Right lobe of liver (tissue), 6 donors: ENCODE data around the gene CEP164. TPM values are rescaled to one million over a fixed set of nuclear protein-coding genes. Genes with fewer than 3 reads are reported as not detected.

Experiments used
- ATAC-seq, 4 donors: fragments of 200-7000 bp; cut with Tn5 transposase; one replicate each; pipeline ENCODE4 v1.9.1; 2020; ENCODE audit warnings: mild to moderate bottlenecking in 4 of 4, moderate library complexity in 4 of 4
- DNase-seq, 3 donors: peaks; one replicate each; pipeline ENCODE4 v3.0.0-alpha.2; 2020
- H3K27ac ChIP-seq, 3 donors: fragments of 200-600 bp; one replicate each; pipeline ENCODE4 v1.8.0; 2022
- H3K27me3 ChIP-seq, 2 donors: fragments of 200-600 bp; one replicate each; pipeline ENCODE4 v1.8.0; 2022
- H3K36me3 ChIP-seq, 4 donors: fragments of 200-600 bp; sonication (generic) in 1 of 4; one replicate each; pipeline versions ENCODE4 v1.5.1 to v1.8.0; 2017 to 2022; ENCODE audit warnings: control low read depth in 1 of 4
- H3K4me1 ChIP-seq, 4 donors: fragments of 200-600 bp; sonication (generic) in 1 of 4; one replicate each; pipeline versions ENCODE4 v1.5.1 to v1.8.0; 2017 to 2022; ENCODE audit warnings: control low read depth in 1 of 4
- H3K4me3 ChIP-seq, 3 donors: fragments of 200-600 bp; one replicate each; pipeline ENCODE4 v1.8.0; 2022
- H3K9me3 ChIP-seq, 4 donors: fragments of 200-600 bp; sonication (generic) in 1 of 4; one replicate each; pipeline versions ENCODE4 v1.5.1 to v1.8.0; 2017 to 2022; ENCODE audit warnings: control low read depth in 1 of 4
- POLR2A ChIP-seq: fragments of 450-650 bp; IDR thresholded peaks from one replicate; pipeline ENCODE4 v1.6.1; 2017; ENCODE audit warnings: antibody characterized with exemption, mild to moderate bottlenecking
- WGBS: methylation state at CpG from one replicate; pipeline ENCODE4 v1.1.6; 2018; ENCODE audit warnings: low coverage, low lambda C conversion rate; ENCODE audit not compliant: insufficient coverage; ENCODE audit errors: missing lambda C conversion rate; 5-methylcytosine and 5-hydroxymethylcytosine counted together
- intact Hi-C, 2 donors: fragments of 100-400 bp; cut with DNase I; formaldehyde crosslinking; loops; one replicate each; pipeline versions ENCODE4 v1.11.2 to v1.14.1; 2022
- total RNA-seq, 6 experiments: library from RNA; depleted of rRNA in 2 of 6; stranded (reverse); fragments of >200 nt in 2 of 6; fragmentation: NEBNext Ultra II Directional in 3 of 6; extraction: Animal tissue kit (Norgen Biotek cat#: 25700) in 3 of 6; gene quantifications; one replicate each; pipeline versions ENCODE4 v1.1.0 to v1.2.4, GENCODE V29; 2016 to 2023
- TF ChIP-seq, protein P1 (sequence below), 4 donors: fragments of 200-600 bp in 3 of 4; fragments of 450-650 bp in 1 of 4; IDR thresholded peaks; one replicate each; pipeline versions ENCODE4 v1.5.1 to v1.8.0; 2016 to 2022; ENCODE audit warnings: antibody characterized with exemption in 4 of 4, mild to moderate bottlenecking in 2 of 4
- donor health status: DM: no; HTN: yes; CAD: no.
- donor health status: DM: no; HTN: no; CAD: no.
- donor health status: DM: no; HTN: no; CAD: no.
- donor health status: DM: no; HTN: yes; CAD: no.
- donor health status: DM: no; HTN: yes; CAD: no.

Gene CEP164
- total RNA-seq, 6 experiments from 2014 or later: 7.2 to 11.2 (median 8.6) TPM

DNA sequence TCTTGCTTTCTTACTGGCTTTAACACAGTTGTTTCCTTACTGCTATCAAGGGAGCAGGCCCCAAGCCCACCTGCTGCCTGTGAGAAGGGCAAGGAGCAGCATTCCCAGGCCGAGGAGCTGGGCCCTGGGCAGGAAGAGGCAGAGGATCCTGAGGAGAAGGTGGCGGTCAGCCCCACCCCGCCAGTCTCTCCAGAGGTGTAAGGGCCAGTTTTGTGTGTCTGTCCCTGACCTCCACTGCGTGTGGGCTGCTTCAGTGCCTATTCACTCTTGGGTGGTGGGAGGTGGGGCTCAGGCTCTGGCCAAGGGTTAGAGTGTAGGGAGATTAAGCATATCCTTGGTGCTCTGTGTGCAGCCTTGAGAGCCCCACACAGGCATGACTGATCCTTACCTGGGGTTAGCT lies 55.1 kb downstream of the CEP164 start:
- TF ChIP-seq, protein P1, sequence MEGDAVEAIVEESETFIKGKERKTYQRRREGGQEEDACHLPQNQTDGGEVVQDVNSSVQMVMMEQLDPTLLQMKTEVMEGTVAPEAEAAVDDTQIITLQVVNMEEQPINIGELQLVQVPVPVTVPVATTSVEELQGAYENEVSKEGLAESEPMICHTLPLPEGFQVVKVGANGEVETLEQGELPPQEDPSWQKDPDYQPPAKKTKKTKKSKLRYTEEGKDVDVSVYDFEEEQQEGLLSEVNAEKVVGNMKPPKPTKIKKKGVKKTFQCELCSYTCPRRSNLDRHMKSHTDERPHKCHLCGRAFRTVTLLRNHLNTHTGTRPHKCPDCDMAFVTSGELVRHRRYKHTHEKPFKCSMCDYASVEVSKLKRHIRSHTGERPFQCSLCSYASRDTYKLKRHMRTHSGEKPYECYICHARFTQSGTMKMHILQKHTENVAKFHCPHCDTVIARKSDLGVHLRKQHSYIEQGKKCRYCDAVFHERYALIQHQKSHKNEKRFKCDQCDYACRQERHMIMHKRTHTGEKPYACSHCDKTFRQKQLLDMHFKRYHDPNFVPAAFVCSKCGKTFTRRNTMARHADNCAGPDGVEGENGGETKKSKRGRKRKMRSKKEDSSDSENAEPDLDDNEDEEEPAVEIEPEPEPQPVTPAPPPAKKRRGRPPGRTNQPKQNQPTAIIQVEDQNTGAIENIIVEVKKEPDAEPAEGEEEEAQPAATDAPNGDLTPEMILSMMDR (IDR thresholded peaks at IDR 0.05): no peak
- TF ChIP-seq POLR2A: no peak
- Histone ChIP-seq H3K27me3 (no peaks in the 10 kb centered on the region), H3K36me3 (peaks cover 0 to 31% (median 0%) of the 10 kb centered on the region in 4 donors), H3K9me3 (no peaks in the 10 kb centered on the region), H3K27ac (no peak overlapping the region), H3K4me3 (no peak overlapping the region), H3K4me1 (no peaks in the 10 kb centered on the region)
- no CpG with 5 or more reads among the region's 4 CpGs for WGBS
- intact Hi-C loops: no loop called here
- no peak for DNase-seq
- no peak for ATAC-seq

- DNase-seq (no peak), ATAC-seq (no peak)
- peaks cover 0 to 31% (median 0%) of the 10 kb centered on the region in 4 donors for H3K36me3 ChIP-seq
- no peaks in the 10 kb centered on the region for H3K9me3 ChIP-seq
- 100% methylated on average over 1 of the region's 1 CpG for WGBS
- intact Hi-C loops: no loop called here
- H3K4me1 ChIP-seq: no peaks in the 10 kb centered on the region
- no peak overlapping the region for H3K4me3 ChIP-seq
- H3K27ac ChIP-seq: no peak overlapping the region
- TF ChIP-seq, protein P1 (IDR thresholded peaks at IDR 0.05): no peak
- no peak for TF ChIP-seq POLR2A
- H3K27me3 ChIP-seq: no peaks in the 10 kb centered on the region
These were observed 56.4 kb downstream of the CEP164 start for GRCh38 chr11:117384045-117384444.

- ATAC-seq (no peak), DNase-seq (no peak)
- no peaks in the 10 kb centered on the region for H3K27me3 ChIP-seq
- H3K4me3 ChIP-seq: no peak overlapping the region
- TF ChIP-seq POLR2A: no peak
- TF ChIP-seq, protein P1 (IDR thresholded peaks at IDR 0.05): no peak
- H3K36me3 ChIP-seq: peaks cover 0 to 26% (median 0%) of the 10 kb centered on the region in 4 donors
- 94% methylated on average over 3 of the region's 3 CpGs for WGBS
- H3K9me3 ChIP-seq: no peaks in the 10 kb centered on the region
- H3K27ac ChIP-seq: no peak overlapping the region
- intact Hi-C loops: no loop called here
- H3K4me1 ChIP-seq: no peaks in the 10 kb centered on the region
These were observed 57.8 kb downstream of the CEP164 start for GRCh38 chr11:117385471-117385870.

- DNase-seq (no peak), ATAC-seq (no peak)
- no peak overlapping the region for H3K27ac ChIP-seq
- H3K9me3 ChIP-seq: no peaks in the 10 kb centered on the region
- H3K27me3 ChIP-seq: no peaks in the 10 kb centered on the region
- no peak overlapping the region for H3K4me3 ChIP-seq
- no peaks in the 10 kb centered on the region for H3K4me1 ChIP-seq
- intact Hi-C loops: no loop called here
- TF ChIP-seq, protein P1 (IDR thresholded peaks at IDR 0.05): no peak
- TF ChIP-seq POLR2A: no peak
- 80% methylated on average over 1 of the region's 9 CpGs for WGBS
- H3K36me3 ChIP-seq: peaks cover 0 to 26% (median 0%) of the 10 kb centered on the region in 4 donors
These were observed 58.3 kb downstream of the CEP164 start for GRCh38 chr11:117385906-117386305.
